SU-DHL-6 (cell line): ENCODE results near the gene KAT6B.

ENCODE experiments used
- CTCF ChIP-seq: fragments of 200-600 bp; sonication (generic); IDR thresholded peaks from one replicate; pipeline ENCODE4 v1.5.1; 2017; ENCODE audit warnings: antibody characterized with exemption, mild to moderate bottlenecking, low read length, moderate library complexity; ENCODE audit not compliant: insufficient read depth, poor library complexity, severe bottlenecking
- EZH2phosphoT487 ChIP-seq: fragments of 200-600 bp; sonication (generic), shearing (Covaris generic); conservative IDR thresholded peaks from 2 replicates; pipeline ENCODE4 v1.6.1; 2018; ENCODE audit warnings: mild to moderate bottlenecking, antibody characterized with exemption, low read length, moderate library complexity, mixed read lengths

DNA sequence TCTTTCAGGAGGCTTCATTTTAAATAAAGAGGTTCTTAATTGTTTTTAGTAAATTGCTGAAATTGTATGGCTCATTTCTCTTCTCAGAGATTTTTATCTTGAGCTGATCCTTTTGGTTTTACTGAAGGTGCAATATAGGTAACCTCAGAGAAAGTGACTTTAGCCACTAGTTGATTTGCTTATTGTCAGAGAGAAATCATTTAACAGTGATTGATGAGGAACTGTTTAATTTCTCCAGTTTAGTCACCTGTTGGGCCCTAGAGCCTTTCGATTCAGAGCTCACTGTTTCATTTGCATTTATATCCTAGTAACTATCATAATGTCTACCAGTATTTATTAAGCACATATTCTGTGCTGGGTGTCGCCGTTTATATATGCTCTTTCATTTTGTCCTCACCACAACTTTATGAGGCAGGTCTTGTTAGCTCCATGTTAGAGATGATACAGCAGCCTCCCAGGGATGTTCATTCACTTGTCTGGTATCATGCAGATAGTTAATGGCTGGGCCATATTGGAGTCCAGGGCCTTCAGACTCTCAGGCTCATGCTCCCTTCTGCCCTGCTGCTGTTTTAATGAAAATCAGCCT lies 42.1 kb downstream of the KAT6B start:
- no peak for TF ChIP-seq CTCF
- no peak for TF ChIP-seq EZH2phosphoT487
